Aorta (tissue), 5 donors: ENCODE results near the gene PIP4K2B. TPM values are rescaled to one million over a fixed set of nuclear protein-coding genes. Genes with fewer than 3 reads are reported as not detected.

Experiments
- ATAC-seq: fragments of 200-7000 bp; cut with Tn5 transposase; one replicate; pipeline ENCODE4 v1.9.1; 2022; ENCODE audit warnings: moderate library complexity; ENCODE audit not compliant: low FRiP score
- DNase-seq, 2 donors: peaks; one replicate each; pipeline ENCODE4 v3.0.0-alpha.2; 2020
- H3K27ac ChIP-seq, 2 donors: one replicate each; pipeline ENCODE4 v1.5.1; 2013; ENCODE audit warnings: low read length in 2 of 2, mild to moderate bottlenecking in 2 of 2, moderate library complexity in 2 of 2, control low read depth in 1 of 2, inconsistent platforms in 1 of 2, low read depth in 1 of 2
- H3K27me3 ChIP-seq, 2 donors: one replicate each; pipeline ENCODE4 v1.6.1; 2013; ENCODE audit warnings: control low read depth in 1 of 2, low read length in 1 of 2, mild to moderate bottlenecking in 1 of 2, moderate library complexity in 1 of 2; ENCODE audit not compliant: insufficient read depth in 2 of 2, control insufficient read depth in 1 of 2
- H3K36me3 ChIP-seq, 2 donors: one replicate each; pipeline ENCODE4 v1.6.1; 2013; ENCODE audit warnings: control low read depth in 1 of 2, low read length in 1 of 2, mild to moderate bottlenecking in 1 of 2; ENCODE audit not compliant: insufficient read depth in 2 of 2, control insufficient read depth in 1 of 2
- H3K4me1 ChIP-seq, 2 donors: one replicate each; pipeline ENCODE4 v1.6.1; 2013; ENCODE audit warnings: low read length in 2 of 2, control low read depth in 1 of 2, mild to moderate bottlenecking in 1 of 2, moderate library complexity in 1 of 2; ENCODE audit not compliant: insufficient read depth in 2 of 2, control insufficient read depth in 1 of 2
- H3K4me3 ChIP-seq, 2 donors: one replicate each; pipeline ENCODE4 v1.5.1; 2013; ENCODE audit warnings: low read length in 2 of 2, control low read depth in 1 of 2, mild to moderate bottlenecking in 1 of 2
- H3K9me3 ChIP-seq: one replicate; pipeline ENCODE4 v1.6.1; 2013; ENCODE audit warnings: mild to moderate bottlenecking, low read length; ENCODE audit not compliant: control insufficient read depth
- WGBS, 2 donors: extraction: QIAGEN DNeasy Blood & Tissue Kit; methylation state at CpG; one replicate each; pipeline ENCODE4 v1.1.7; 2013; 5-methylcytosine and 5-hydroxymethylcytosine counted together
- intact Hi-C, 2 donors: fragments of 100-400 bp; cut with DNase I; formaldehyde crosslinking; loops; one replicate each; pipeline versions ENCODE4 v1.14.2 to v1.15.0; 2022
- polyA plus RNA-seq, 2 donors: library from polyadenylated mRNA; stranded (reverse); fragments of 200-250 nt; gene quantifications; one replicate each; pipeline ENCODE4 v1.2.3, GENCODE V29; 2013
- total RNA-seq, 2 donors: library from RNA; stranded (reverse); fragmentation: NEBNext Ultra II Directional; extraction: Animal tissue kit (Norgen Biotek cat#: 25700); gene quantifications; one replicate each; pipeline ENCODE4 v1.2.1, GENCODE V29; 2021
- donor health status: healthy with polysubstance abuse.
- donor health status: Bipolar disorder and iron deficiency.
- donor health status: DM: no; HTN: no; CAD: no.
- donor health status: DM: no; HTN: no; CAD: no.
- donor health status: DM: yes; HTN: yes; CAD: no.

PIP4K2B gene
- total and polyA plus RNA-seq, 4 donors = 9.6 to 48.4 (median 29.3) TPM

- 0 to 1% methylated on average over 71 to 79 of the region's 79 CpGs for WGBS, 2 donors
- H3K27ac ChIP-seq = peak overlapping the region in 1 of 2 donors; percentile 69
- no peaks in the 10 kb centered on the region for H3K4me1 ChIP-seq
- no peaks in the 10 kb centered on the region for H3K36me3 ChIP-seq
- peak; percentile 91 to 94 for DNase-seq
- H3K4me3 ChIP-seq = peak overlapping the region; percentile 27 to 73
- H3K9me3 ChIP-seq = no peaks in the 10 kb centered on the region
- H3K27me3 ChIP-seq = no peaks in the 10 kb centered on the region
- ATAC-seq = peak; percentile 45
- intact Hi-C loops = loop anchor here in 1 of 2 donors (5.0 kb wide), 1 partner anchor 48 kb away; the partner anchor contains the start of gene PIP4K2B
Observed at GRCh38 chr17:38749223-38750043, 49.9 kb downstream of the PIP4K2B start.

- no peaks in the 10 kb centered on the region for H3K9me3 ChIP-seq
- H3K4me3 ChIP-seq = peak overlapping the region; percentile 27 to 73
Observed at GRCh38 chr17:38748892-38749222, 50.5 kb downstream of the PIP4K2B start.

GRCh38 chr17:38748149-38748891, 51.0 kb downstream of the PIP4K2B start, which contains the start of gene PCGF2:
Gene PCGF2 (minus strand): TSS chr17:38748336. CDS start chr17:38740402, 7,934 bp downstream.
- ATAC-seq = peak; percentile 45
- intact Hi-C loops = no loop called here

More at GRCh38 chr17:38748892-38749222, 50.5 kb downstream of the PIP4K2B start:
- DNase-seq (no peak), ATAC-seq (no peak)
- Histone ChIP-seq H3K4me1 (no peaks in the 10 kb centered on the region), H3K36me3 (no peaks in the 10 kb centered on the region), H3K27me3 (no peaks in the 10 kb centered on the region), H3K27ac (peak overlapping the region; percentile 17 to 69)
- intact Hi-C loops = no loop called here
- 0% methylated on average over 28 to 32 of the region's 32 CpGs for WGBS, 2 donors

GRCh38 chr17:38747463-38748148, 51.8 kb downstream of the PIP4K2B start:
- DNase-seq = peak; percentile 60 to 91
- Histone ChIP-seq H3K27me3 (no peaks in the 10 kb centered on the region), H3K9me3 (no peaks in the 10 kb centered on the region), H3K27ac (peak overlapping the region in 1 of 2 donors; percentile 35), H3K4me1 (peaks cover 0 to 2% of the 10 kb centered on the region in 2 donors), H3K4me3 (peak overlapping the region; percentile 73 to 74), H3K36me3 (no peaks in the 10 kb centered on the region)
- intact Hi-C loops = no loop called here
- ATAC-seq = no peak
- 1% methylated on average over 51 to 64 of the region's 64 CpGs for WGBS, 2 donors

More at GRCh38 chr17:38748149-38748891, 51.0 kb downstream of the PIP4K2B start, which contains the start of gene PCGF2:
- H3K27me3 ChIP-seq = no peaks in the 10 kb centered on the region
- no peaks in the 10 kb centered on the region for H3K36me3 ChIP-seq
- DNase-seq = peak; percentile 94 to 98
- H3K9me3 ChIP-seq = no peaks in the 10 kb centered on the region
- 0 to 1% methylated on average over 34 to 47 of the region's 47 CpGs for WGBS, 2 donors
- peak within 1 kb of the TSS; percentile 17 to 69 for H3K27ac ChIP-seq
- H3K4me1 ChIP-seq = no peaks in the 10 kb centered on the region
- peak within 1 kb of the TSS; percentile 73 to 74 for H3K4me3 ChIP-seq

GRCh38 chr17:38746849-38747462, 52.4 kb downstream of the PIP4K2B start:
- DNase-seq = peak in 1 of 2 donors; percentile 55
- Histone ChIP-seq H3K9me3 (no peaks in the 10 kb centered on the region), H3K4me3 (peak overlapping the region; percentile 73 to 74), H3K27ac (no peak overlapping the region), H3K36me3 (no peaks in the 10 kb centered on the region), H3K4me1 (peaks cover 0 to 2% of the 10 kb centered on the region in 2 donors), H3K27me3 (no peaks in the 10 kb centered on the region)
- no peak for ATAC-seq
- 0 to 1% methylated on average over 14 to 21 of the region's 21 CpGs for WGBS, 2 donors
- intact Hi-C loops = no loop called here

- Histone ChIP-seq H3K27me3 (no peaks in the 10 kb centered on the region), H3K36me3 (no peaks in the 10 kb centered on the region), H3K9me3 (no peaks in the 10 kb centered on the region), H3K27ac (no peak overlapping the region), H3K4me3 (no peak overlapping the region), H3K4me1 (peaks cover 0 to 2% of the 10 kb centered on the region in 2 donors)
- intact Hi-C loops = no loop called here
- DNase-seq (no peak), ATAC-seq (no peak)
- WGBS, 2 donors = 24 to 37% methylated on average over 8 of the region's 8 CpGs
Observed at GRCh38 chr17:38746004-38746848, 53.1 kb downstream of the PIP4K2B start.

GRCh38 chr17:38745545-38745944, 53.8 kb downstream of the PIP4K2B start:
- Histone ChIP-seq H3K4me1 (peaks cover 0 to 2% of the 10 kb centered on the region in 2 donors), H3K27me3 (no peaks in the 10 kb centered on the region), H3K27ac (no peak overlapping the region), H3K36me3 (no peaks in the 10 kb centered on the region), H3K9me3 (no peaks in the 10 kb centered on the region), H3K4me3 (no peak overlapping the region)
- intact Hi-C loops = no loop called here
- DNase-seq = peak; percentile 52 to 83
- no peak for ATAC-seq
- WGBS, 2 donors = 16 to 36% methylated on average over 4 of the region's 4 CpGs
